WTC11 (cell line): Measurements from ENCODE around the gene PDZRN3. TPM values are rescaled to one million over a fixed set of nuclear protein-coding genes. Genes with fewer than 3 reads are reported as not detected.

ENCODE experiments used
- ATAC-seq: fragments of 200-7000 bp; cut with Tn5 transposase; 2 replicates; pipeline ENCODE4 v1.10.0; 2021; ENCODE audit warnings: mild to moderate bottlenecking, moderate library complexity
- CTCF ChIA-PET: fragments of 300-600 bp; sonication (Branson Sonifier 250); formaldehyde crosslinking; loops from one replicate; lab custom pipeline; 2021; ENCODE audit warnings: antibody characterized with exemption; lab: Charles Lee
- POLR2A ChIA-PET: fragments of 350-600 bp; sonication (Branson Sonifier 250); formaldehyde crosslinking; loops from one replicate; lab custom pipeline; 2021; ENCODE audit warnings: antibody characterized with exemption; lab: Charles Lee
- DNase-seq: peaks from one replicate; pipeline ENCODE4 v3.0.0; 2021; ENCODE audit warnings: low spot score
- H3K27ac Mint-ChIP-seq: 2 replicates; pipeline ENCODE4 v1.8.0; 2021; ENCODE audit warnings: mixed read lengths
- H3K27me3 Mint-ChIP-seq: 2 replicates; pipeline ENCODE4 v1.8.0; 2021; ENCODE audit warnings: low read depth, mild to moderate bottlenecking, moderate library complexity, mixed read lengths
- H3K36me3 Mint-ChIP-seq: 2 replicates; pipeline ENCODE4 v1.8.0; 2021; ENCODE audit warnings: mixed read lengths
- H3K4me1 Mint-ChIP-seq: 2 replicates; pipeline ENCODE4 v1.8.0; 2022; ENCODE audit warnings: mixed read lengths
- H3K4me3 Mint-ChIP-seq: 2 replicates; pipeline ENCODE4 v1.8.0; 2021; ENCODE audit warnings: mild to moderate bottlenecking, moderate library complexity, mixed read lengths
- H3K9me3 Mint-ChIP-seq: 2 replicates; pipeline ENCODE4 v1.8.0; 2021; ENCODE audit warnings: mixed read lengths
- HMGA2 ChIP-seq: fragments of 250-450 bp; sonication (Bioruptor Pico); IDR thresholded peaks from 2 replicates; pipeline ENCODE4 v1.4.0; 2021; ENCODE audit warnings: mild to moderate bottlenecking, moderate library complexity
- NR3C1 ChIP-seq: sonication (generic); formaldehyde crosslinking; conservative IDR thresholded peaks from 2 replicates; pipeline ENCODE4 v1.8.1; 2023; ENCODE audit warnings: low read depth, mild to moderate bottlenecking, missing genetic modification reagents
- OVOL2 ChIP-seq: fragments of 250-450 bp; sonication (Bioruptor Pico); IDR thresholded peaks from 2 replicates; pipeline ENCODE4 v1.9.0; 2021; ENCODE audit warnings: mild to moderate bottlenecking, borderline replicate concordance
- PRRX2 ChIP-seq: fragments of 250-450 bp; sonication (Bioruptor Pico); IDR thresholded peaks from 2 replicates; pipeline ENCODE4 v1.8.0; 2021; ENCODE audit warnings: mild to moderate bottlenecking
- RORB ChIP-seq: fragments of 250-450 bp; sonication (Bioruptor Pico); IDR thresholded peaks from 2 replicates; pipeline ENCODE4 v1.9.0; 2021; ENCODE audit warnings: mild to moderate bottlenecking
- SOX15 ChIP-seq: fragments of 250-450 bp; sonication (Bioruptor Pico); IDR thresholded peaks from 2 replicates; pipeline ENCODE4 v1.9.0; 2021; ENCODE audit warnings: mild to moderate bottlenecking
- TEAD1 ChIP-seq: sonication (generic); formaldehyde crosslinking; IDR thresholded peaks from 2 replicates; pipeline ENCODE4 v1.8.0; 2022; ENCODE audit warnings: mild to moderate bottlenecking, missing genetic modification reagents
- TP53 ChIP-seq: sonication (generic); formaldehyde crosslinking; IDR thresholded peaks from 2 replicates; pipeline ENCODE4 v1.8.1; 2023; ENCODE audit warnings: mild to moderate bottlenecking, missing genetic modification reagents
- ZNF423 ChIP-seq: fragments of 250-450 bp; sonication (Bioruptor Pico); IDR thresholded peaks from 2 replicates; pipeline ENCODE4 v2.1.2; 2022; ENCODE audit warnings: mild to moderate bottlenecking, moderate library complexity
- total RNA-seq: library from RNA; stranded (reverse); gene quantifications from 3 replicates; pipeline ENCODE4 v1.2.3, GENCODE V29; 2021
- TF ChIP-seq, protein P1 (sequence below): sonication (generic); formaldehyde crosslinking; IDR thresholded peaks from 2 replicates; pipeline ENCODE4 v1.8.0; 2022; ENCODE audit warnings: mild to moderate bottlenecking, missing genetic modification reagents
- TF ChIP-seq, protein P2 (sequence below): sonication (generic); formaldehyde crosslinking; IDR thresholded peaks from 2 replicates; pipeline ENCODE4 v1.8.1; 2023; ENCODE audit warnings: mild to moderate bottlenecking, missing genetic modification reagents, moderate library complexity
- TF ChIP-seq, protein P3 (sequence below): sonication (generic); formaldehyde crosslinking; IDR thresholded peaks from 2 replicates; pipeline ENCODE4 v1.8.1; 2023; ENCODE audit warnings: mild to moderate bottlenecking, missing genetic modification reagents, borderline replicate concordance
- TF ChIP-seq, protein P4 (sequence below): fragments of 200-600 bp; IDR thresholded peaks from 2 replicates; pipeline ENCODE4 v1.8.0; 2022; ENCODE audit warnings: antibody characterized with exemption

The PDZRN3 gene
- total RNA-seq, 1 experiment from 2014 or later, result 9.5 TPM

DNA sequence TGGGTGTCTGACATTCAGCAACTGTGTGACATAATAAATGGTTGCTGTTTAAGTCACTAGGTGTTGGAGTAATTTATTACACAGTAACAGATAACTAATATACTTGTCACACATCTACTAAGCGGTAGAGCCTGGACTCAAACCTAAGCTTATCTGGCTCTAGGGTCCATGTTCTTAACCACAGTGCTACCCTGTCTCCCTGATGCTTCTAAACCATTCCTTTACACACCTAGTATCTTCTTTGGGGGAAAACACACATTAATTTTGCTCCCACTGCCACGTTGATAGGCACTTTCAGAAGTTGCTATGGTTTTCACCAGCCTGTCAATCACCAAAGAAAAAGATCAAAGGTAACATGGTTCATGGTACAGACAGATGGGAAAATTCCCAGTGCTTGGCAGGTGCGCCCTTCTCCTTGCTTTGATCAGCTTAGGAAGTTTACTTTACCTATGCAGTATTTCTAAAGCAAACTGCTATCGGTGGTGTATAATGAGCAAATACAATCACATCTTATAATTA, 150.8 kb downstream of the PDZRN3 start:
- CTCF ChIA-PET, result no interaction called here
- H3K36me3 Mint-ChIP-seq, result peaks cover 15% of the 10 kb centered on the region
- no peaks in the 10 kb centered on the region for H3K27me3 Mint-ChIP-seq
- POLR2A ChIA-PET, result no interaction called here
- peaks cover 39% of the 10 kb centered on the region for H3K4me1 Mint-ChIP-seq
- peaks cover 21% of the 10 kb centered on the region for H3K9me3 Mint-ChIP-seq
- no peak overlapping the region for H3K4me3 Mint-ChIP-seq
- no peak overlapping the region for H3K27ac Mint-ChIP-seq
- ATAC-seq (no peak), DNase-seq (no peak)
- no peak for TF ChIP-seq TEAD1 (CRISPR knock-in tag)
- TF ChIP-seq, protein P1, sequence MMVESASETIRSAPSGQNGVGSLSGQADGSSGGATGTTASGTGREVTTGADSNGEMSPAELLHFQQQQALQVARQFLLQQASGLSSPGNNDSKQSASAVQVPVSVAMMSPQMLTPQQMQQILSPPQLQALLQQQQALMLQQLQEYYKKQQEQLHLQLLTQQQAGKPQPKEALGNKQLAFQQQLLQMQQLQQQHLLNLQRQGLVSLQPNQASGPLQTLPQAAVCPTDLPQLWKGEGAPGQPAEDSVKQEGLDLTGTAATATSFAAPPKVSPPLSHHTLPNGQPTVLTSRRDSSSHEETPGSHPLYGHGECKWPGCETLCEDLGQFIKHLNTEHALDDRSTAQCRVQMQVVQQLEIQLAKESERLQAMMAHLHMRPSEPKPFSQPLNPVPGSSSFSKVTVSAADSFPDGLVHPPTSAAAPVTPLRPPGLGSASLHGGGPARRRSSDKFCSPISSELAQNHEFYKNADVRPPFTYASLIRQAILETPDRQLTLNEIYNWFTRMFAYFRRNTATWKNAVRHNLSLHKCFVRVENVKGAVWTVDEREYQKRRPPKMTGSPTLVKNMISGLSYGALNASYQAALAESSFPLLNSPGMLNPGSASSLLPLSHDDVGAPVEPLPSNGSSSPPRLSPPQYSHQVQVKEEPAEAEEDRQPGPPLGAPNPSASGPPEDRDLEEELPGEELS, result no peak
- no peak for TF ChIP-seq TP53 (CRISPR knock-in tag)
- no peak for TF ChIP-seq SOX15
- TF ChIP-seq, protein P2, sequence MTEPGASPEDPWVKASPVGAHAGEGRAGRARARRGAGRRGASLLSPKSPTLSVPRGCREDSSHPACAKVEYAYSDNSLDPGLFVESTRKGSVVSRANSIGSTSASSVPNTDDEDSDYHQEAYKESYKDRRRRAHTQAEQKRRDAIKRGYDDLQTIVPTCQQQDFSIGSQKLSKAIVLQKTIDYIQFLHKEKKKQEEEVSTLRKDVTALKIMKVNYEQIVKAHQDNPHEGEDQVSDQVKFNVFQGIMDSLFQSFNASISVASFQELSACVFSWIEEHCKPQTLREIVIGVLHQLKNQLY (CRISPR knock-in tag), result no peak
- TF ChIP-seq, protein P3, sequence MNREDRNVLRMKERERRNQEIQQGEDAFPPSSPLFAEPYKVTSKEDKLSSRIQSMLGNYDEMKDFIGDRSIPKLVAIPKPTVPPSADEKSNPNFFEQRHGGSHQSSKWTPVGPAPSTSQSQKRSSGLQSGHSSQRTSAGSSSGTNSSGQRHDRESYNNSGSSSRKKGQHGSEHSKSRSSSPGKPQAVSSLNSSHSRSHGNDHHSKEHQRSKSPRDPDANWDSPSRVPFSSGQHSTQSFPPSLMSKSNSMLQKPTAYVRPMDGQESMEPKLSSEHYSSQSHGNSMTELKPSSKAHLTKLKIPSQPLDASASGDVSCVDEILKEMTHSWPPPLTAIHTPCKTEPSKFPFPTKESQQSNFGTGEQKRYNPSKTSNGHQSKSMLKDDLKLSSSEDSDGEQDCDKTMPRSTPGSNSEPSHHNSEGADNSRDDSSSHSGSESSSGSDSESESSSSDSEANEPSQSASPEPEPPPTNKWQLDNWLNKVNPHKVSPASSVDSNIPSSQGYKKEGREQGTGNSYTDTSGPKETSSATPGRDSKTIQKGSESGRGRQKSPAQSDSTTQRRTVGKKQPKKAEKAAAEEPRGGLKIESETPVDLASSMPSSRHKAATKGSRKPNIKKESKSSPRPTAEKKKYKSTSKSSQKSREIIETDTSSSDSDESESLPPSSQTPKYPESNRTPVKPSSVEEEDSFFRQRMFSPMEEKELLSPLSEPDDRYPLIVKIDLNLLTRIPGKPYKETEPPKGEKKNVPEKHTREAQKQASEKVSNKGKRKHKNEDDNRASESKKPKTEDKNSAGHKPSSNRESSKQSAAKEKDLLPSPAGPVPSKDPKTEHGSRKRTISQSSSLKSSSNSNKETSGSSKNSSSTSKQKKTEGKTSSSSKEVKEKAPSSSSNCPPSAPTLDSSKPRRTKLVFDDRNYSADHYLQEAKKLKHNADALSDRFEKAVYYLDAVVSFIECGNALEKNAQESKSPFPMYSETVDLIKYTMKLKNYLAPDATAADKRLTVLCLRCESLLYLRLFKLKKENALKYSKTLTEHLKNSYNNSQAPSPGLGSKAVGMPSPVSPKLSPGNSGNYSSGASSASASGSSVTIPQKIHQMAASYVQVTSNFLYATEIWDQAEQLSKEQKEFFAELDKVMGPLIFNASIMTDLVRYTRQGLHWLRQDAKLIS (CRISPR knock-in tag), result no peak
- TF ChIP-seq PRRX2, result no peak
- no peak for TF ChIP-seq ZNF423

DNA sequence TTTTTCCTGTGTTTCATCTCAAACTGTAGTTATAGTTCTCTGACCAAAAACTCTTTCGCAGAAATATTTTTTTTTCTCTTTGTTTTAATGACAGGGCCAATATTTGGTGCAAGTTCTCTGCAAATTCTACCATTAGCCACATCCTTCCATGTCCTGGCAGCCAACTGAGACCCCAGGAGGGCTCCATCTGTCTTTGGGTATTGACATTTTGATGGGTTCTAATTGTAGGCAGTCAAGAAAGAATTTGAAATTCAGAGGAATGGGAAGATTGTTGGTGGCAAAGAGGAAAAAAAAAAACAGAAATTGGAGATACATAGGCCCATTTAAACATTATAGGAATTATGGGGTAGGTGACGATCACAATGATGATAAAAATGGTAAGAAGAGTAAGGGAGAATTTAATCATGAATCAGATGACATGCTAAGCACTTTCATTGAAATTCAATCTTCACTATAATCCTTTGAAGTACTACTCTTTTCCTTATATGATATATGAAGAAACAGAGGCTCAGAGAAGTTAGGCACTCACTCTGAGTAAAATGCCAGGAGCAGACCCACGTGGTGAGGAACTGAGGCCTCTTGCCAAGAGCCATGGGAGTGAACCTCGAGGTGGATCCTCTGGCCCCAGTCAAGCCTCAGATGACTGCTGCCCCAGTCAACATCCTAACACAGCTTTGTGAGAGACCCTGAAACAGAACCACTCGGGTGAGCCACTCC, 151.4 kb downstream of the PDZRN3 start:
- Mint-ChIP-seq H3K27me3 (no peaks in the 10 kb centered on the region), H3K36me3 (peaks cover 15% of the 10 kb centered on the region), H3K4me1 (peaks cover 39% of the 10 kb centered on the region), H3K9me3 (peaks cover 21% of the 10 kb centered on the region), H3K4me3 (no peak overlapping the region), H3K27ac (no peak overlapping the region)
- no peak for ATAC-seq
- no peak for DNase-seq
- CTCF ChIA-PET, result no interaction called here
- POLR2A ChIA-PET, result no interaction called here
- no peak for TF ChIP-seq NR3C1 (CRISPR knock-in tag)
- TF ChIP-seq HMGA2, result no peak
- TF ChIP-seq RORB (CRISPR knock-in tag), result no peak
- TF ChIP-seq OVOL2 (CRISPR knock-in tag), result no peak
- TF ChIP-seq, protein P4, sequence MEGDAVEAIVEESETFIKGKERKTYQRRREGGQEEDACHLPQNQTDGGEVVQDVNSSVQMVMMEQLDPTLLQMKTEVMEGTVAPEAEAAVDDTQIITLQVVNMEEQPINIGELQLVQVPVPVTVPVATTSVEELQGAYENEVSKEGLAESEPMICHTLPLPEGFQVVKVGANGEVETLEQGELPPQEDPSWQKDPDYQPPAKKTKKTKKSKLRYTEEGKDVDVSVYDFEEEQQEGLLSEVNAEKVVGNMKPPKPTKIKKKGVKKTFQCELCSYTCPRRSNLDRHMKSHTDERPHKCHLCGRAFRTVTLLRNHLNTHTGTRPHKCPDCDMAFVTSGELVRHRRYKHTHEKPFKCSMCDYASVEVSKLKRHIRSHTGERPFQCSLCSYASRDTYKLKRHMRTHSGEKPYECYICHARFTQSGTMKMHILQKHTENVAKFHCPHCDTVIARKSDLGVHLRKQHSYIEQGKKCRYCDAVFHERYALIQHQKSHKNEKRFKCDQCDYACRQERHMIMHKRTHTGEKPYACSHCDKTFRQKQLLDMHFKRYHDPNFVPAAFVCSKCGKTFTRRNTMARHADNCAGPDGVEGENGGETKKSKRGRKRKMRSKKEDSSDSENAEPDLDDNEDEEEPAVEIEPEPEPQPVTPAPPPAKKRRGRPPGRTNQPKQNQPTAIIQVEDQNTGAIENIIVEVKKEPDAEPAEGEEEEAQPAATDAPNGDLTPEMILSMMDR, result no peak
